Midbrain (tissue), 1 donor: ENCODE results near the gene SP2.

Source experiments
- DNase-seq: peaks from one replicate; lab custom pipeline; 2025; lab: John Stamatoyannopoulos, UW

Gene SP2

DNA sequence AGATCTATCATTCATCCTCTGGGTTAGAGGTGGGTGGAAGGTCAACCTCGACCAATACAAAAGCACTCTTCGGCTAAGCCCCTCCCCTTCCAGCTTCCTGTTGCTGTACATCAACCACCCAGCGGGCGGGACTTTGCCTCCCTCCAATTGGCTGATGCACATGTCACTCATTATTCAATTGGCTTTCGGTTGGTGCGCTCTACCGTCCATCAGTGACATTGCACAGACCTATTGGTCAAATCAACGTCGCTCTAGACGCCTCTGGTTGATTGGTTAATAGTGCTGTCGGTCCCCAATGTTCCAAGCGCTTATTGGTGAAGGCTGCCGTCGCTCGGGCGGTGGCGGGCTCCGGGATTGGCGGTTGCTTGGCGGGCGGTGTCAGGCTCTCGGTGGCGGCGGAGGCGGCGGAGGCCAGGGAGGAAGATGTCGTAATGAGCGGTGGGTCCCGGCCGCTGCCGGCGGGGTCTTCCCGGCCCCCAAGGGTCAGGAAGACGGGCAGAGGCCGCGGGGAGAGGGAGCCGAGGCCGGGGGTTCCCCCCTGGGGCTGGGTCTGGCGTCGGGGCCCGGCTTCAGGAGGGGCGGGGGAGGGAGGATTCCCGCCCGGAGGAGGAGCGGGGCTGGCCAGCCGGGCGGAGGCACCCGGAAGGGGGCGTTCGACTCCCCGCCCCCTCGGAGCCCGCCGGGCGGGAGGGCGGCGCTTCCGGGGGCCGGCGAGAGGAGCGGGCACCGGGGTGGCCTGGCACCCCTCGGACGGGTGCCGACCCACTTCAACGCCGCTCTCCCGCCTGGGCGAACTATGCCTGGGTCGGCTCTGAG lies at the start of gene SP2:
Gene SP2, plus strand, starts transcription at position 381 of the 816 bp plus-strand sequence. Its CDS starts 51 bp downstream, at position 432.
- peak; percentile 99 for DNase-seq

DNA sequence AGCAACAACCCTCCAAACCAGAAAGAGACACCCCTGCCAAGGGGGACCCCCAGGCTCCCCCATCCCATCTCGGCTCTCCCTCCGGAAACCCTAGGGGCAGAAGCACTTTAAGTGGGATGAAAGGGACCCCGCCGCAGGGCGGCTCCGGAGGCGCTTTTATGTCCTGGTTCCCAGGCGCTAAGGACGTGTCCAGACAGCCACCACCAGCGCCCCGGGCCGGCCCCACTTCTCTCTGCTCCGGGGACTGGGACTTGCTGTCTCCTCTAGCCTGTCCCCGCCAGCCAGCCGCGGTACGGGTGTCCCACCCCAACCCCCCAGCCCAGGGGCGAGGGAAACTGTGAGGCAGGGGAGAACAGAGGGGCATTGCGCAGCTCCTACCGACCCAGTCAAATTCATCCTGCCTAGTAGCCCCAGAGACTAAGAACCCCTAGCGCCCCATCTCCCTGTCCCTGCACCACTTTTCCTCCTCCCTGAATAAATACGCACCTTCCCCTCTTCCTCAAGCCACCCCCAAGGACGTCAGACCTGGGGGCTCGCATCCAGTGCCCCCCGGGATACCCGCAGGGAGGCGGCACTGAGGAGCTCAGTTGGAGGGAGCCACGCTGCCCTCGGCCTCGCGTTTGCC lies 49.2 kb upstream of the SP2 start:
- DNase-seq, result no peak

DNA sequence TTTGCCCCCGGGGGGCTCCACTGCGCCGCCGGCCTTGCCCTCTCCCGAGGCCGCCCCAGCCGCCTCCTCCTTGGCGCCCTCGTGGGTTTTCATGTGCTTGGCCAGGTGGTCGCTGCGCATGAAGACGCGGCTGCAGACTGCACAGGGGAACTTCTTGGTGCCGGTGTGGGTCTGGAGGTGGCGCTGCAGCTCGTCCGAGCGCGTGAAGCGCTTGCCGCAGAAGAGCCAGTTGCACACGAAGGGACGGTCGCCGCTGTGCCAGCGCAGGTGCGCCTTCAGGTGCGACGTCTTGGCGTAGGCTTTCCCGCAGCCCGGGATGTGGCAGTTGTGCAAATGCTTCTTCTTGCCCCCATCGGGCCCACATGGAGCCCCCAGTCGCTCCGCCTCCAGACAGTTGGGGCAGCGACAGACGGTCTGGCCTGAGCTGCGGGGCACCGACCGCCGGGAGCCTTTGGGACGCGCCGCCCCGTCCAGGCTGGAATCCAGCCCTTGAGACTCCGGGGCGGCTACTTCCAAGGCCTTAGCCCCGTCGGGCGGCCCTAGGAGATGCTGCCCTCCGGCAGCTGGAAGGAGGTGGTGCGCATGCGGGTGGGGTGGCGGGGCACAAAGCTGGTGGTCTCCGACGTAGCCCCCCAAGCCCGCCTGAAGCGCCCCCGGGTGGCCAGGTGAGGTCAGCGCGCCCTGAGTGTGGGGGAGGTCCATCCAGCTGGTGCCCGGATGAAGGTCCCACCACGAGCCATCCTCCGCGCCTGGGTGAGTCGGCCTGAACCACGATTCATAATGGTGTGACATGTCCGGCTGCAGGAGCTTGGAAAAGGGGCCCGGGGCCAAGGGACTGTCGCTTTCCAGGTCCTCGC lies 48.5 kb upstream of the SP2 start:
- no peak for DNase-seq

DNA sequence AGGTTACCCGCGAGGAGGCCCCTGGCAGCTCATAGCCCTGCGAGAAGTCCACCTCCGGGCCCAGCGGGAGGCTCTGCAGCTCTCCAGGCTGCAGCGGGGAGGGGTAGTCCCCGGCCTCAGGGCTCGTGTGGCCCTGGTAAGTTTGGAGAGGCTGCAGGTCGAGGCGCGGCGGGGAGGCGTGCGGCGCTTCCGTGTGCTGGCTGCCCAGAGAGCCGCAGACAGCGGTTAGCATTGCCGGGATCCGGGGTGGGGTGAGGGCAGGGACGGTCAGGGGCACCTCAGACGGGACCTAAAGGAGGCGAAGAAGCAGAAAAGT lies 47.9 kb upstream of the SP2 start:
- DNase-seq, result no peak

GRCh38 chr17:47850373-47850691 lies 45.7 kb upstream of the SP2 start:
- no peak for DNase-seq

- no peak for DNase-seq
Observed at GRCh38 chr17:47850692-47851573, 45.1 kb upstream of the SP2 start, which contains the start of gene SP6. Gene SP6 (minus strand): TSS chr17:47851163. CDS start chr17:47848429, 2,734 bp downstream.

GRCh38 chr17:47851764-47852112 lies 44.3 kb upstream of the SP2 start:
- DNase-seq, result no peak

DNA sequence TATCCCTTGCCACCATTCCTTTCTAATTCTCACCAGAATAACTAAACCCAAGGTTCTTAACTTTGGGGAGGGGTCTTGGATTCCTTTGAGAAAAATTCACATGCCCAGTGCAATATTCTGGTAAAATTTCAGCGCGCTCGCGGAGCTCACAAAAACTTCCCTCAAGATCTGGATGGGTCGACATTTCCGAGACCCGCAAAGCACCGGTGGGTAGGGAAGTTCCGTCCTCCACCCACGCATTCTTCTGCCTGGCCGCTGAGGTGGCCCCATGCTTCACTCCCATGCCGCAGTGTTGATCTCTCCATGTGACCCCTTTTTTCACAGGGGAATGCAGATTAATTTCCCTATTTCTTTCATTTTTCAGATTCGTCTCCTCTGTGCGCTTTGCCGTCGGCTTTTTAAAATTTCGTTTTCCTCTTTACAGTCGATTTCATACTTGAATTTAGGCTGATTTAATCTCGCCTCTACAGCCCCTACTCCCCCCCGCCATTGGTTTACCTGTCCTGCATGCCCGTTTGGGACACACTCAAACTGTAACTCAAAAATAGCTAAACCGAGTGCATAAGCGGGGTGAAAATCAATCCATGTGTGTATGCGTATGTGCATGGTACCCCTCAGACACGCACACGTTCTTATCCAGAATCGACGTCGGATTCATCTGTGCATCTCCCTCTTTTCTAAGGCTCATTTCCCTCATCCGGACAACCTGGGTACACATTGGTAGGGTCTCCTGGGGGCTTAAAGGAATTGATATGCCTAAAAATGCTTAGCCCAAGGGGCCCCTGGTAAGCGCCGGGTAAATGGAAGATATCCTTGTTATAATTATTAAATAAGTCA lies 43.7 kb upstream of the SP2 start:
- no peak for DNase-seq

- DNase-seq, result no peak
Observed at GRCh38 chr17:47853616-47854015, 42.4 kb upstream of the SP2 start.

GRCh38 chr17:47855737-47856136 lies 40.3 kb upstream of the SP2 start:
- no peak for DNase-seq

- DNase-seq, result no peak
Observed at GRCh38 chr17:47856830-47857229, 39.2 kb upstream of the SP2 start.

DNA sequence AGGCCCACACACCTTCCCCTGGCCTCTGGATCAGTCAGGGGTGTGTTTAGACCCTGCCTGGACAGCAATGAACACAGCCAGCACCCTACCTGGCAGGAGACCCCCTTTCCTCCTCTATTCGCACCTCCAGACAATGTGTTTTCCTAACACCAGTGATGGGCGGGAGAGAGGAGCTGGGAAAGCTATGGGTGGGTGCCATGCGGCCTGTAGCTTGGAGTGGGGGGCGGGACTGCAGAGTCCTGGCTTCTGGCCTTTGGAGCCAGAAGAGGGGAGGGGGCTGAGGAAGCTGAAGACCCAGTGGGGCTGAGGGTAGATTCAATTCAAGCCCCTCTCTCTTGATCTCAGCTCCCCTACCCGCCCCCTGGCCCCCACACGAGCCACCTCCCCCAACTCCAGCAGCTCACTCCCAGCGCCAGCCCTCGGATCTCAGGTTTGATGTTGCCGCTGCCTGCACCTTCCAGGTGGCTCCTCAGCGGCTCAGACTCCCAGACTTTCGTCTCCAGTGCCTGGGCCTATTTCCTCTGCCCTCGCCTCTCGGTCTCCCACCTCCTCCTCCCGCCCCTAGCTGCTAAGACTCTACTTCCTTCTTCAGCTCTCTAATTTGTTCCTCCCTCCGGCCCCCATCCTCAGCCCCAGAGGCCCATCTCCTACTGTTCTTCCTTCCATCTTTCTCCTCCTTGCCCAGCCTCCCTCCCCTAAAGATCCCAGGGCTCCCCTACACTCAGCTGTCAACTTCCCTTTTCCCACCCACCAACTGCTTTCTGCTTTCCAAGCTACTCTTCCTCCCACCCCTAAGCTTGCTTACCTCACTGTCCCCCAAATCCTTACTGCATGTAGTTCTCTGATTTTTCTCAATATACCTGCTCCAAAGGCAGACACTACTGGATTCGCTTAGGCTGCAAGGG lies 38.2 kb upstream of the SP2 start:
- DNase-seq, result no peak

GRCh38 chr17:47860386-47860785 lies 35.6 kb upstream of the SP2 start:
- no peak for DNase-seq

GRCh38 chr17:47862621-47863440 lies 33.2 kb upstream of the SP2 start:
- DNase-seq, result no peak

GRCh38 chr17:47864791-47865216 lies 31.2 kb upstream of the SP2 start:
- DNase-seq, result no peak

- no peak for DNase-seq
Observed at GRCh38 chr17:47866941-47867340, 29.1 kb upstream of the SP2 start.

DNA sequence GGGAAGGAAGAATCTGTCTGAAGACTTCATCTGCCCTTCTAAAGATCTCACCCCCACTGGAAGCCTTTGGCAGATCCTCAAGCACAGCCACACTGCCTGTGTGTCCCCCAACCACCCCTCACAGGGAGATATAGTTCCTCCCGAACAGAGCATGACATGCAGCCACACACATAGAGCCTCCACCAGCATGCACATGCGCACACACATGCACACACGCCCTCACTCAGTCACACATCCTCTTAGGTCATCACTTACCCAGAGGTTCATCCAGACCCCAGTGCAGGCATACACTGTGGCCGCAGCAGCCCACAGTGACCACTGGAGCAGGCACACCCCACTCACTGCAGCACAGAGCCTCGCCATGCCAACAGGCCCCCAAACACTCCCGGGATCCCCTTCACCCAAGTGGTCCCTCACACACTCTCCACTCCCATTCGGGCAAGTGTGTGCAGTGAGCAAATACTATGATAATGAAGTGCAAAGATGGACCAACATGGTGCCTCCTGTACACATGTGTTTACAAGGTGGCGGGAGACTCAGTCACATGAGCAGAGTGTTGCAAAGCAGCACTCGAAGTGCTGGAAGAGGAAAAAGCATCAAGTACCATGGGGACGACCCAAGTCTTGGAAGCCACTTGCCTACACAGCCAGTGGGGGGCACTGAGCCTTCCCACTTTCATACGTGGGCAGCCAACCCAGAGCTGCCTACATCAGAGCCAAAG lies 28.1 kb upstream of the SP2 start:
- DNase-seq, result no peak

- DNase-seq, result no peak
Observed at GRCh38 chr17:47869114-47869513, 26.9 kb upstream of the SP2 start.
